HG02763 (cell line): ENCODE measurements around the gene PLEKHG4B.
"Not testable (repeated sequence)": the region's sequence is repeated elsewhere in the genome, so short reads cannot be mapped to it uniquely, and the experiment has no call there.

Source experiments
- ATAC-seq: cut with Tn5 transposase; IDR thresholded peaks from one replicate; pipeline ENCODE4 v1.9.1; 2021; ENCODE audit warnings: mild to moderate bottlenecking, moderate library complexity; ENCODE audit not compliant: unreplicated experiment

Gene PLEKHG4B

DNA sequence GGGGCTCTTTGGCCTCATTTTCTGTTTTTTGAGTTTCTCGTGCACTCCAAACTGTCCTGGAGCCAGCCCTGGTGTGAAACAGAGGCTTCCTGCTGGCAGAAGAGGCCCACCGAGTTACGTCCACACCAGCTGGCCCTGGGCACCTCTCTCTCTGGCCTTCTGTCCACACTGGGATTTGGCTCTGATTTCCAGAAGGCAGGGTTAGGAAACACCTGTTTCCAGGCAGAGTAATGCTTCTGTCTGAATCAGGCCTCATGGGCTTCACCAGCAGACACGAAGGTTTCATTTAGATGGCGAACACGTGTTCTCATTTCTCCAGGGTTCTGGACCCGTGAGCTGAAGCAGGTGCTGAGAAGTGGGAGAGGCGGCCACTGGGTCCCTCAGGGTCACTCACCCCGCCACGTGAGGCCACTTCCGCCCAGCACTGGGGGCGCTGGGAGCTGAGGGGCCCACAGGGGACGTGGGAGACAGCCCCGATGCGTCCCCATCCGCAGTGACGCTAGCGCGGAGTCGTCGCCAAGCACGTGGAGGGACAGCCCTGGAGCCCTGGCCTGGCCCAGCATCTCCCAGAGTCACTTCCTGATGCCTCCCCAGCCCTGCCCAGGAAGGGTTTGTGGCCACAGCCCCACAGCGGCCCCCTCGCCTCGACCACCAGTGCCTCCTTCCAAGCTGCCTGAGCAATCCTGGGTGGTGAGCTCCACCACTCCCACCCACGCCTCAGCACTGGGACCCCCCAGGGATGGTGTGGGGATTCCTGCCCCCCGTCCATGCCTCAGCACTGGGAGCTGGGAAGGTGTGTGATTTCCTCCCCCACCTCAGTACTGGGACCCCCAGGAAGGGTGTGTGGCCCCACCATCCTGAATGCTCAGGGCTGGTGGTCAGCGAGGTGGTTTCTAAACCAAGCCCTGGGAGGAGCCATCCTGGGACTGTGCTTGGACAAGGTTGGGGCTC lies 94.4 kb downstream of the PLEKHG4B start:
- ATAC-seq = no peak

DNA sequence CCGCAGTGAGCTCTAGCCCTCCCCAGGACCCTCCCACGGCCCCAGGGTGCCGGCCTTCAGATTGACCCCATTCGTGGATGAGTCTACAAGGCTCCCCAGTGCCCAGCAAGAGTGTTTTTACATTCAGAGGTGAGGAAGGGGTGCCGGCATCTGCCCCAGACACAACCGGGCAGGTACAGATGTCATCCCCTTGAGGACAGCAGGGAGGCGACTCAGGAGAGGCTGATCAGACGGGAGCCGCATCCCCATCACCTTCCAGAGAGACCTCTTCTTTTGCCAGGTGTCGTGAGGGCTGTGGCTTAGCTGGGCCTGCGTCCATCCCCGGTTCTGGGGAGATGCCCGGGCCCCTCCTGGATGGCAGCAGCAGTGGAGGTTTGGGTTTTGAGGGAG lies 95.1 kb downstream of the PLEKHG4B start:
- no peak for ATAC-seq

DNA sequence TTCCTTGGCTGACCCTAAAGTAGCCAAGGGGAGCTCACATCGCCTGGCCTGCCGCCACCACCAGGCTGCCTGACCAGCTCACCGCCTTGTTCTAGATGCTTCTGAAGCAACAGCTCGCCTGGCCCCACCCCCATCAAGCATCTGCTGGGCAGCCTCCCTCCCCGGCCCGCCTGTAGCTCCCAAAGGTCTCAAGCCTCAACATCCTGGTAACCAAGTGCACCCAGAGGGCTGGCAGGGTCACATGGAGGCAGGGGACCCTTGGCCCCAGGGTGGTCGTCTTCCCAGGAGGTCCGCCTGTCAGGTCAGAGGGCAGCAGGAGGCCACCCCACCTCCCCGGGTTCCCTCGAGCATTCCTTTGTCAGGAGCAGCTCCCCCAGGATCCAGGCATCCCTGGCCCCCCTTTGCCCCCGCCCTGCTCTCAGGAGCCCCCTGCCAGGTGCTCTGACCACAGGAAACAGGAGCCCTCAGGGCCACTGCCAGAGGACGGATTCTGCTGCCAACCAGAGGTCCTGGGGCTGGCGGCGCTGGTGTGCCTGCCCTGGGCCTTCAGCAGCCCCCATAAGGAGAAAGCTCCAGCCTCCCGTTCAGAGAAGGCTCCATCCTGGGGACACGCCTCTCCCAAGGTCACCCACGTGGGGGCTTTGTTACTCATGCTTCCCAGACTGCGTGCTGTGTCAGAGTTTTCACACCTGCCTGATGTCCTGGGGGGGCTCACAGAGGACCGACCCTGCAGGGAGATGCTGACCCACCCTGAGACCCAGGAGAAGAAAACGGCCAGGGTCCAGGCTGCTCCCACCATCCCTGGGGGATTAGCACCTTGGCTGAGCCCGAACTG lies 95.9 kb downstream of the PLEKHG4B start:
- no peak for ATAC-seq

DNA sequence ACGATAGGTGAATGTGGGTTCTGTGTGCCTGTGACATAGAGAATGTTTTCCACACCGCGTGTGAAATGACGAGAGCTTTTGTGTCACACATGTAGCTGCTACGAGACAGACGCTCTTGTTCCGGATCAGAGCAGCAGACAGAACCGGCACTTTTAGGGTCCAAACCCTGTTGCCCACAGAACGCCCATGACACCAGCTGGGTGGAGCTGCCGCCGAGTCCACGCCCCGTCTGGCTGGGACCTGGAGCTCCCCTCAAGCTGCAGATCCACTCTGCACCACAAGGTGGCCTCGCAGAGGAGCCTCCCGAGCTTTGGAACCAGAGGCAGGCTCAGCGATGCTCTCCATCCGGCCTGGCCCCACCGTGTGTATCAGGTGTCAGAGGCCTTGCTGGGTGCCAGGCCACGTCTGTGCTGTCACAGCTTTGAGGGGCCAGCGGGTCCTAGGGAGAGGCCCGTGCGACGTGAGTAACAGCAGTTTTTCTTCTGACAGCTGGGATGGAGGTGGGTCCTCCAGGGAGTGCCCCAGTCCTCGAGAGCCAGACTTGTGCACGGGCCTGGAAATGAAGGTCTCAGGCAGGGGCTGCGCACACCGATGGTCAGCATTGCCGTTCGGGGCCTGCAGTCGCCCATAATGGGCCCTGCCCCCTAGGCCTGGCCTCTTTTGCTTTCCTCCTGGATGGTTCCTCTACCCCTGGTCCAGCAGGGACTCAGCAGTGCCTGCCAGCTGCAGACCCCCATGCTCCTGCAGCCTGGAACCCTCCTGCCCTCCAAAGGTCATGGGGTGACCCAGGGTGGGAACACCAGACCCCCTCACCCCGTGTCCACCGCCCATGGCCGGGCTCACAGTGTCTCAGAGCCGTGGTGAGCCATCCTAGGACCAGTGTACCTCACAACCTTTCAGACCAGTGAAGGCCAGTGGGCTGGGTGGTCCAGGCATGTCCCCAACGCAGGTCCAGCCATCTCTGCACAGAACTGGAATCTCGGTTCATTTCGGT lies 96.8 kb downstream of the PLEKHG4B start:
- ATAC-seq = peak; percentile 69

DNA sequence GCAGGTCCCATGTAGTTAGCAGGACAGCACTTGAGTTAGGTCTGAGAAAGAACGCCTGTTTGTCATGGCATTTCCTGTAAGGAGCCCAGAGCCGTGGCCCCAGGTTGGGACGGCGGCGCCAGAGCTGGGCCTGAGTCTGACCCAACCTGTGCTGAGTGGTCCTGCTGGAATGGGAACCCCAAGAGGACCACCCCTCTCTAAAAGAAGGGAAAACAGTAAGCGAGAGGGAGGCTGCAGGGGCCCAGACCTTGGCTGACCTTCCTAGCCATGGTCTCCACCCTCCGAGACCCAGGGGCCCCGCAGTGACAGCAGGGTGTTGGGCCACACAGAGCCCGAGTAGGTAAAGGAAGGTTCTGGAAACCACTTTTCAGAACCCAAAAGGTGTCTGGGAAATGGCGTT lies 97.5 kb downstream of the PLEKHG4B start:
- ATAC-seq = no peak

DNA sequence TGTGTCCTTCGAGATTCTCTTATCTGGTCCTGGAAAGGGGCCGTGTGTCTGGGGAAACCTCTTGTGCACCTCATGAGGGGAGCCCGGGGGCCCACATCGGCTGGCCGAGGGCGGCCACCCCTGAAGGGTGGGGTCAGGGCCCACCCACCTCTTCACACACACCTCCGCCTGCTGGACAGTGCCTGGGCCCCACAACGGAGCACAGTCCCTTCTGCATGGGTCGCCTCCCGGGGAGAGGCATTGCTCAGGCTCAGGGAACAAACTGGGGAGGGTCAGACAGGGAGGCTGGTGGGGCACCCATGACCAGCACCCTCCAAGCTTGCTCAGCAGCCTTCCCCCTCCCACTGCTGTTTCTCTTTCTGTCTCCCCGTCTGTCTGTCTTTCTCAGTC lies 98.0 kb downstream of the PLEKHG4B start:
- ATAC-seq = no peak

DNA sequence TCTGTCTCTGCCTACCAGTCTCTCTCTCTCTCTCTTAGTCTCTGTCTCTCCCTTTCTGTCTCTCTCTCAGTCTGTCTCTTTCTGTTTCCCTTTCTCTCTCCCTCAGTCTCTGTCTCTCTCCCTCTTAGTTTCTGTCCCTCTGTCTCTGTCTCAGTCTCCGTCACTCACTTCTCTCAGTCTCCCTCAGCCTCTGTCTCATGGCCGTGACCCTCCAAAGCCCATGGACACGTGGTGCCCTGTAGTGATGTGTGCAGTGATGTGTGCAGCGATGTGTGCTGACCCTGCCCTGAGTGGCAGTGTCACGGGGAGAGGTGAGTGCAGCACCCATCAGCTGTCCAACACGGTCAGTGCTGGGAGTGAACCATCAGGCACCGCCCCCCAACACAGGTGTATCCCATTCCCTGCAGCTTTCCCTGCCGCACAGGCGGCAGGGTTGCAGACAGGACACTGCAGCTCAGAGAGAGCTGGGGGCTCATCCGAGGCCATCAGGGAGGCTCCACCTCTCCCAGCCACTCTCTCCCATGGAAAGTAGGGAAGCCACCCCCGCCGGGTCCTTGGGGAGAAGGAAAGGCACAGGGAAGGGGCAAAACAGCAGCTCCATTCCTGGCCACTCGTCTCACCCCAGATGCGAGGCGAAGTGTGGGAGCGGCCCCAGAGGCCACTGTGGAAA lies 98.5 kb downstream of the PLEKHG4B start:
- ATAC-seq = no peak

DNA sequence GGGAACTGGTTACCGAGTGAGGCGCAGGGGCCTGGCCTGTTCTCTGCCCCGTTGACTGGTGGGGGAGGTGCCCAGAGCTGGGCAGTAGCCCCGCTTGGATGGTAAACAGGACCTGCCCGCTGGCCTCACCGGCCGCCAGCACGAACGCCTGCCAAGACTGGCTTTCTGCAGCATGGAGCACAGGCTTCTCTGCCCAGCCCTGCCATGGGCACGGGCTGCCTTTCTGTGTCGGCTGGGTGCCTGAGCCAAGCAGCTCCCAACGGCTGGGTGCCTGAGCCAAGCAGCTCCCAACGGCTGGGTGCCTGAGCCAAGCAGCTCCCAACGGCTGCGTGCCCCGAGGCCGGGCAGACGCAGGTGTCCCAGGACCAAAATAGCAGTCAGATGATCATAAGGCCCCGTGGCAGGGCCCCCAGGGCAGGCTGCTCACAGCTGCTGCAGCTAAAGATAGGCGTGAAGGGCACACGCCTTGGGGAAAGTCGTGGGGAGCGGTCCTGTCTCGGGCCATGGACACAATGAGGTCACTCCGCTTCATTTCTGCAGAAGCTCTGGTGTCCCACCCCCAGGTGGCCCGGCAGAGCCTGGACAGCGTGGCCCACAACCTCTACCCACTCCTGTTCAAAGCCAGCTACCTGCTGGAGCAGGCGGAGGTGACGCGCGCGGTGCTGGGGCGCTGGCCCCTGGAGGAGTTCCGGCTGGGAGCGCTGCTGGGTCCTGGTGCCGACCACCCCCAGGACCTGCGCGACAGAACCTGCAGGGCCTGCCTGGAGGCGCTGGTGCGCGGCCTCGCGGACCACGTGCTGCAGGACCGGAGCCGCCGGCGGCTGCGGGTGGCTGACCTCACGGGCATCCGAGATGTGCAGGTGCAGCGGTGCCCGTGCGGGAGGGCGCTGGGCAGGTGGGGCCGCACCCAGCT lies 99.3 kb downstream of the PLEKHG4B start, which contains the start of gene LRRC14B:
TSS of gene LRRC14B (plus strand) at position 460 of the 913 bp plus-strand sequence. CDS start at position 504, 44 bp downstream.
- ATAC-seq = no peak

DNA sequence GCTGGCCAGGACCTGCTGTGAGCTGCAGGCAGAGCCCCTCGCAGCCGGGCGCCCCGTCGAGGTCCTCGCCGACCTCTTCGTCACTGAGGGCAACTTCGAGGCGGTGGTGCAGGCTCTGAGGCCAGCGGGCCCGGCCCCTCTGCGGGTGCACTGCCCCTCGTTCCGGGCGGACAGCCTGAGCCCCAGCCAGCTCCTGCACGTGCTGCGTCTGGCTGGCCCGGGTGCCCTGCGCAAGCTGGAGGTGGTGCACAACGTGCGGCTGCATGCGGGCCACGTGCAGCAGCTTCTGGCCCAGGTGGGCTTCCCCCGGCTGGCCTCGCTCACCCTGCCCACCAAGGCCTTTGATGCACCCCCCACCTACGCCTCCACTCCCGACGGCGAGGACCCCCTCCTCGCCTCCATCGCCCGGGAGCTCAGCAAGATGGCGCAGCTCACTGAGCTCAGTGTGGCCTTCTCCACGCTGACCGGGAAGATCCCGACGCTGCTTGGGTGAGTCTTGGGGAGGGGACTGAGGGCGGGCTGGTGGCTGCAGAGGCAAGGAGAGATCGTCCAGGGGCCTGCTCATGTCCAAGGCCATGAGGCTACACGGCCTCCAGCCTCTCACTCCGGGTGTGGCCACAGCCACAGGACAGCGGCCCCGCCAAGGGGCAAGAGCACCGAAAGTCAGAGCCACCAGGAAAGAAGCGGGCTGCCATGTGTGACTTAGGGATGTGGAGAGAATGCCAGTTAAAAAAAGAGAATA lies 100.2 kb downstream of the PLEKHG4B start:
- ATAC-seq = no peak

DNA sequence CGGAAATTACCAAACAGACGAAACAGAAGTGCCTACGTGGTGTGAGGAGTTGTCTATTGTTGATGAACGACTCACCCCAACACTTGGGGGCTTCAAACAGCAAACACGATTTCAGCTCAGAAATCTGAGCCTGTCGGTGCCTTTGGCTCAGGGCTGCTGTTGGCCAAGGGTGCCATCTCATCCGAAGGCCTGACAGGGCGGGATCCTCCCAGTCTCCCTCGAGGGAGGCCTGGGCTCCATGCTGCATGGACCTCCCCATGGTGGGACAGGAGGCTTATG lies 100.7 kb downstream of the PLEKHG4B start:
- ATAC-seq = no peak

DNA sequence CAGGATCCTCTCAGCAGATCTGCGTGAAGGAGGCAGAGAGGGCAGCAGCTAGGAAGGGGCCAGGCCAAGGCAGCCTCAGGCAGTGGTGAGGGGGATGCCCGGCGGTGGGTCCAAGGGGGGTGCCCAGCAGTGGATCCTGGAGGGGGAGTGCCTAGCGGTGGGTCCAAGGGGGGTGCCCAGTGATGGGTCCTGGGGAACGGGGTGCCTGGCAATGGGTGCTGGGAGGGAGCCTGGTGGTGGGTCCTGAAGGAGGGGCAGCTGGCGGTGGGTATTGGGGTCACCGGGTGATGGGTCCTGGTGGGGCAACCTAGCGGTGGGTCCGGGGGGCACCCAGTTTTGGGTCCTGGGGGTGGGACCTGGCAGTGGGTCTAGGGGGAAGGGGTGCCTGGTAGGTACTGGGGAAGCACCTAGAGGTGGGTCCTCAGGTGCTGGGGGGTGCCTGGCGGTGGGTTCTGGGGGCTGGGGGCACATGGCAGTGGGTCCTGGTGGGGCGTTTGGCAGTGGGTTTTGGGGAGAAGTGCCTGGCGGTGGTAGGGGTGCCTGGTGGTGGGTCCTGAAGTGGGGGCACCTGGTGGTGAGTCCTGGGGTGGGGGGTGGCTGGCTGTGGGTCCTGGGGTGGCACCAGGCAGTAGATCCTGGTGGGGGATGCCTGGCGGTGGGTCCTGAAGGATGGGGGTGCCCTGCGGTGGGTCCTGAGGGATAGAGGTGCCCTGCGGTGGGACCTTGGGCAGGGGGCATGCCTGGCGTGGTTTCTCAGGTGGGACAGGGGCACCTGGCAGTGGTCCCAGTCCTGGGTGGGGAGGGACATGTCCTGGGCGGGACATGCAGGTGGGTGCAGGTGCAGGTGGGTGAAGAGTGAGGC lies 101.2 kb downstream of the PLEKHG4B start:
- ATAC-seq = no peak

DNA sequence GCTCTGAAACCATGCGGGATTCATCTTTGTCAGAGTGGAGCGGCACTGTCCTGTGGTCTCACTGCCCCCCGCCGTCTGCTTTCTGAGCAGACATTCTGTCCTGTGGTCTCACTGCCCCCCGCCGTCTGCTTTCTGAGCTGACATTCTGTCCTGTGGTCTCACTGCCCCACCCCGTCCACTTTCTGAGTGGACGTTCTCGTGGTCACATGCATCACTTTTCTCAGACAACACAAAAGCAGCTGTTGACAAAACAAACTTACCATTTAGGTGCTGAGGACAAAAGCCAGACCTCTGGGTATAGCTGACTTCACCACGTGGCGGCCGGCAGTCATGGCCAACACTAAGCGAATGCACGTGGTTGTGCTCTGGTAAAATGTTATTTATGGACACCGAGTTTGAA lies 102.1 kb downstream of the PLEKHG4B start:
- ATAC-seq = no peak

DNA sequence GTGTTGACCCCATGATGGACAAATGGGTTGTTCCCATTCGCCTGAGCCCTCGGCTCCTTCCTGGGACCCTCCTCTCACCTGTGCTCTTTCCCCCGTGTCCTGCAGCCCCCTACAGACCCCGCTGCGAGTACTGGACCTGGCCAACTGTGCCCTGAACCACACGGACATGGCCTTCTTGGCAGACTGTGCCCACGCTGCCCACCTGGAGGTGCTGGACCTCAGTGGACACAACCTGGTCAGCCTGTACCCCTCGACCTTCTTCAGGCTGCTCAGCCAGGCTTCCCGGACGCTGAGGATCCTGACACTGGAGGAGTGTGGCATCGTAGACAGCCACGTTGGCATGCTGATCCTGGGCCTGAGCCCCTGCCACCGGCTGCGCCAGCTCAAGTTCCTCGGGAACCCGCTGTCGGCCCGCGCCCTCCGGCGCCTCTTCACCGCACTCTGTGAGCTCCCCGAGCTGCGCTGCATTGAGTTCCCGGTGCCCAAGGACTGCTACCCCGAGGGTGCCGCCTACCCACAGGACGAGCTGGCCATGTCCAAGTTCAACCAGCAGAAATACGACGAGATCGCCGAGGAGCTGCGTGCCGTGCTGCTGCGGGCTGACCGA lies 102.7 kb downstream of the PLEKHG4B start:
- ATAC-seq = no peak

DNA sequence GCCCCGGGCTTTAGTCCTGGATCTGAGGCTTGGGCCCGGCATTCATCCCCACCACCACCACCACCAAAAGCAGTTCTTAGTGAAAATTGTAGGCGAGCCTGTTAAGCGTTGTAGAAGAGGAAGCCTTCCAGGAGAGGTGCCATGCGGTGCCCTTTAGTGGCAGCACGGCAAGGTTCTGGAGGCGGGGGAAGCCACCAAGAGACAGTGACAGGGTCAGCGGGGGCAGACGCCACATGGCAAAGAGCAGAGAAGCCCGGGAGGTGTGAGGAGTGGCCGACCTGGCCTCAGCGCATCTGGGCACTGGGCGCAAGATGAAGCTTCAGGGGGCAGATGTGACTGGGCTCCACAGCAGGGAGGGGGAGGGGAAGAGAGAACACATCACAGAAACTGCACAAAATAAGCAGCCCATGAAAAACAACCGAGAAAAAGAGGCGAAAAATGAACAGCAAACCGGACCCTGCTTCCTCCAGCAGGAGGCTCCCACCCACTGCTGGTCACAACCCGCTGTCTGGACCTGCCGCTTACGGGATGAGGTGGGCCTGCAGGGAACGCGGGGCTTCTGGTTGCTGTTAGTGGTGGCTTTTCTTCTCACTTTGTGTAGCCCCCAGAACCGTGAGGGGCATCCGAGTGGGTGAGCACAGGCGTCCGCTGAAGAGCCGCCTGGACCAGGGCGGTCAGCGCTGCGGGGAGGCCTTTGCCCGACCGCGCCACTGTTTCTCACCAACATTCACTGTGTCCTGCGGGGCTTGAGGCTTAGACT lies 103.6 kb downstream of the PLEKHG4B start:
- no peak for ATAC-seq

DNA sequence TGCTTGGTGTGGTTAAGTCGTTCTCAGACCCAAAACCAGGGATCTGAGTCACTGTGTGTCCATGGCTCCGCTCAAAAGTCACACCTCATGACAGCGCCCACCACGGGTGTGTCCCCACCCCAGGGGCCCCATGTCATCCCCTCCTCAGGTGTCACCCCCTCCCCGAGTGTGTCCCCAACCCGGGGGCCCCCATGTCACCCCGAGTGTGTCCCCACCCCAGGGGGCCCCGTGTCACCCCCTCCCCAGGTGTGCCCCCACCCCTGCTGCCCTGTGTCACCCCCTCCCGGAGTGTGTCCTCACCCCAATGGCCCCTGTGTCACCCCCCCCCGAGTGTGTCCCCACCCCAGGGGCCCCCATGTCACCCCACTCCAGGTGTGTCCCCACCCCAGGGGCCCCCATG lies 104.4 kb downstream of the PLEKHG4B start:
- no peak for ATAC-seq

DNA sequence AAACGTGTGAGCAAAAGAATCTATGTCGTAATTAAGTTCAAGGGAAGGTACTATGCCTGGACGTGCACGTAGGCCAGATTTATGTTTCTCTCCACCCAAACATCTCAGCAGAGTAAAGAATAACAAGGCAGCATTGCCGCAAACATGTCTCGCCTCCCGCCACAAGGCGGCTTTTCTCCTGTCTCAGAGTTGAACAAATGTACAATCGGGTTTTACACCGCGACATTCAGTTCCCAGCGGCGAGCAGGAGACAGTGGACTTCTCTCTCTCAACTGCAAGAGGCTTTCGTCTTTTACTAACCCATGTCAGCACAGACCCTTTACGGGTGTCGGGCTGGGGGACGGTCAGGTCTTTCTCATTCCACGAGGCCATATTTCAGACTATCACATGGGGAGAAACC lies 105.1 kb downstream of the PLEKHG4B start:
- ATAC-seq = not testable (repeated sequence)
